NCI-H1417 treated with DMSO at 0.1 percent for 48 hours (cell line): ENCODE measurements around the gene XPNPEP2.

Experiments used
- DNase-seq: peaks from one replicate; lab custom pipeline; 2025; lab: John Stamatoyannopoulos, UW

XPNPEP2 gene

GRCh38 chrX:129738466-129739308, at the start of gene XPNPEP2:
TSS of gene XPNPEP2 (plus strand) at chrX:129738979. CDS start at chrX:129739214, 235 bp downstream.
- DNase-seq: no peak

- no peak for DNase-seq
These were observed 49.0 kb upstream of the XPNPEP2 start for GRCh38 chrX:129689796-129690195.

GRCh38 chrX:129690435-129690834, 48.3 kb upstream of the XPNPEP2 start:
- DNase-seq: no peak

GRCh38 chrX:129693354-129693753, 45.4 kb upstream of the XPNPEP2 start:
- no peak for DNase-seq

- no peak for DNase-seq
These were observed 44.0 kb upstream of the XPNPEP2 start for GRCh38 chrX:129694805-129695204.

GRCh38 chrX:129695535-129695934, 43.2 kb upstream of the XPNPEP2 start:
- no peak for DNase-seq

- DNase-seq: no peak
These were observed 42.8 kb upstream of the XPNPEP2 start for GRCh38 chrX:129695937-129696336.

- no peak for DNase-seq
These were observed 42.2 kb upstream of the XPNPEP2 start for GRCh38 chrX:129696463-129697155.

- DNase-seq: no peak
These were observed 41.5 kb upstream of the XPNPEP2 start for GRCh38 chrX:129697204-129697829.

- DNase-seq: no peak
These were observed 40.6 kb upstream of the XPNPEP2 start for GRCh38 chrX:129698150-129698549.

GRCh38 chrX:129700536-129700935, 38.2 kb upstream of the XPNPEP2 start:
- DNase-seq: no peak

GRCh38 chrX:129701624-129702069, 37.1 kb upstream of the XPNPEP2 start:
- DNase-seq: no peak

GRCh38 chrX:129704491-129704890, 34.3 kb upstream of the XPNPEP2 start:
- DNase-seq: no peak

- DNase-seq: no peak
These were observed 33.3 kb upstream of the XPNPEP2 start for GRCh38 chrX:129705377-129705925.

GRCh38 chrX:129705988-129706387, 32.8 kb upstream of the XPNPEP2 start:
- no peak for DNase-seq

- DNase-seq: no peak
These were observed 32.2 kb upstream of the XPNPEP2 start for GRCh38 chrX:129706400-129707072.

- DNase-seq: no peak
These were observed 24.2 kb upstream of the XPNPEP2 start for GRCh38 chrX:129714581-129714980.

GRCh38 chrX:129716507-129716906, 22.3 kb upstream of the XPNPEP2 start:
- no peak for DNase-seq

- no peak for DNase-seq
These were observed 20.9 kb upstream of the XPNPEP2 start for GRCh38 chrX:129717892-129718291.

- DNase-seq: no peak
These were observed 20.1 kb upstream of the XPNPEP2 start for GRCh38 chrX:129718676-129719075.

- no peak for DNase-seq
These were observed 19.5 kb upstream of the XPNPEP2 start for GRCh38 chrX:129719268-129719667.
